Effector memory CD4-positive, alpha-beta T cell (primary cell): ENCODE data around the gene SLC32A1.

Experiments used
- DNase-seq, 3 donors: peaks; one replicate each; pipeline ENCODE4 v3.0.0-alpha.2; 2020
- H3K27ac ChIP-seq: 2 replicates; pipeline ENCODE4 v1.7.0; 2013; ENCODE audit warnings: mild to moderate bottlenecking, low read length, moderate library complexity; ENCODE audit not compliant: insufficient read depth, poor library complexity, severe bottlenecking
- H3K27me3 ChIP-seq: replicated peaks from 2 replicates; pipeline ENCODE4 v1.7.0; 2013; ENCODE audit warnings: mild to moderate bottlenecking, low read length; ENCODE audit not compliant: insufficient read depth, control insufficient read depth, poor library complexity, severe bottlenecking
- H3K36me3 ChIP-seq: 2 replicates; pipeline ENCODE4 v1.7.0; 2013; ENCODE audit warnings: mild to moderate bottlenecking, low read length, moderate library complexity; ENCODE audit not compliant: control insufficient read depth, insufficient read depth
- H3K4me1 ChIP-seq: 2 replicates; pipeline ENCODE4 v1.7.0; 2013; ENCODE audit warnings: low read length, mild to moderate bottlenecking; ENCODE audit not compliant: control insufficient read depth, insufficient read depth, poor library complexity, severe bottlenecking
- H3K4me3 ChIP-seq: 2 replicates; pipeline ENCODE4 v1.7.0; 2013; ENCODE audit warnings: low read length, low read depth, mild to moderate bottlenecking; ENCODE audit not compliant: insufficient read depth, poor library complexity, severe bottlenecking
- H3K9me3 ChIP-seq: 2 replicates; pipeline ENCODE4 v1.7.0; 2013; ENCODE audit warnings: mild to moderate bottlenecking, low read length, moderate library complexity; ENCODE audit not compliant: control insufficient read depth
- total RNA-seq, 3 donors: gene quantifications; one replicate each; lab custom pipeline; 2026; lab: John Stamatoyannopoulos, UW

SLC32A1 gene, protein sequence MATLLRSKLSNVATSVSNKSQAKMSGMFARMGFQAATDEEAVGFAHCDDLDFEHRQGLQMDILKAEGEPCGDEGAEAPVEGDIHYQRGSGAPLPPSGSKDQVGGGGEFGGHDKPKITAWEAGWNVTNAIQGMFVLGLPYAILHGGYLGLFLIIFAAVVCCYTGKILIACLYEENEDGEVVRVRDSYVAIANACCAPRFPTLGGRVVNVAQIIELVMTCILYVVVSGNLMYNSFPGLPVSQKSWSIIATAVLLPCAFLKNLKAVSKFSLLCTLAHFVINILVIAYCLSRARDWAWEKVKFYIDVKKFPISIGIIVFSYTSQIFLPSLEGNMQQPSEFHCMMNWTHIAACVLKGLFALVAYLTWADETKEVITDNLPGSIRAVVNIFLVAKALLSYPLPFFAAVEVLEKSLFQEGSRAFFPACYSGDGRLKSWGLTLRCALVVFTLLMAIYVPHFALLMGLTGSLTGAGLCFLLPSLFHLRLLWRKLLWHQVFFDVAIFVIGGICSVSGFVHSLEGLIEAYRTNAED
- 0 to 0.19 (median 0) reads per million in 3 donors for total RNA-seq

- no peaks in the 10 kb centered on the region for H3K36me3 ChIP-seq
- no peak for DNase-seq
- no peaks in the 10 kb centered on the region for H3K9me3 ChIP-seq
- H3K27ac ChIP-seq: no peak within 1 kb of the TSS
- H3K27me3 ChIP-seq: peaks cover 76% of the 10 kb centered on the region
- H3K4me1 ChIP-seq: peaks cover 38% of the 10 kb centered on the region
- no peak within 1 kb of the TSS for H3K4me3 ChIP-seq
Measured at GRCh38 chr20:38723848-38724625, at the start of gene SLC32A1. Gene SLC32A1, plus strand, starts transcription at chr20:38724486. Its CDS starts 239 bp downstream, at chr20:38724725.

- no peaks in the 10 kb centered on the region for H3K9me3 ChIP-seq
- H3K27me3 ChIP-seq: peaks cover 15% of the 10 kb centered on the region
- no peak for DNase-seq
- no peaks in the 10 kb centered on the region for H3K36me3 ChIP-seq
- H3K27ac ChIP-seq: no peak overlapping the region
- H3K4me3 ChIP-seq: peak overlapping the region; percentile 52
- H3K4me1 ChIP-seq: peaks cover 12% of the 10 kb centered on the region
Measured at GRCh38 chr20:38674765-38675133, 49.5 kb upstream of the SLC32A1 start.

- DNase-seq: no peak
- peaks cover 8% of the 10 kb centered on the region for H3K27me3 ChIP-seq
- no peaks in the 10 kb centered on the region for H3K9me3 ChIP-seq
- H3K36me3 ChIP-seq: no peaks in the 10 kb centered on the region
- H3K27ac ChIP-seq: no peak overlapping the region
- peaks cover 12% of the 10 kb centered on the region for H3K4me1 ChIP-seq
- no peak overlapping the region for H3K4me3 ChIP-seq
Measured at GRCh38 chr20:38676576-38676975, 47.7 kb upstream of the SLC32A1 start.

DNA sequence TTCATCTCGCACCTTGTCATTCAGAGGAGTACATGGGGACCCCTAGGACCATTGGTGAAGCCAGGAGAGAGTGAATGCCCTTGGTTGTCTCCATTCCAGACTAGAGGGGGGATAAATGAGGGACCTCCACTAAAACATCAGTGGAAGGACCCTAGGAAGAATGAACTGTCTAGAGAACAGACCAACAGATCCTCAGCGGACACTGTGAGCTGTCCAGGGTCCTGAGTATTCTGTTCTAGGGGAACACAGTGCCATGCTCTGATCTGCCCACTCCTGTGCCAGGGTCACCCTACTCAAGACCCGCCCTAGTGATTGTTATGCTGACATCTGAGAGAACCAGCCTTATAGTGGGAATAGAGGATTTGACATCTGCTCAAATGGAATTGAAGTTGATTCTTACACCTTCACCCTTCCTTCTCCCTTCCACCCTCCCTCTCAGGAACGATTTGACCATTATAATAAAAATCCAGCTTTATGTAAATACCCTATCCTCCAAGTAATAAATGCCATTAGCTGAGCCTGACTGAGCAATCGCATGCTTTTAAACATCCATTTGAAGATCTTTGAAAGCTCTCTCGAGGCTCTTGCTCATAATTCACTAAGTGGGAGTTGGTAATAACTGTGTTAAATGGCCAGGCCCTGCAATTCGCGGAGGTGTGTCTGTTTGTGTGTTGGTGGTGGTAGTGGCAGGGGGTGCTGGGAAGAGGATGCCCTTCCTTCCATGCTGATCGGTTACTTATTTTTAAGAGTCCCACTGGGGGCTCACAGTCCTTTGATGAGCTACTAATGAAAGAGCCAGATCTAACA, 43.6 kb upstream of the SLC32A1 start:
- Histone ChIP-seq H3K4me1 (no peaks in the 10 kb centered on the region), H3K27ac (no peak overlapping the region), H3K36me3 (no peaks in the 10 kb centered on the region), H3K27me3 (peaks cover 6% of the 10 kb centered on the region), H3K4me3 (no peak overlapping the region), H3K9me3 (no peaks in the 10 kb centered on the region)
- DNase-seq: no peak

DNA sequence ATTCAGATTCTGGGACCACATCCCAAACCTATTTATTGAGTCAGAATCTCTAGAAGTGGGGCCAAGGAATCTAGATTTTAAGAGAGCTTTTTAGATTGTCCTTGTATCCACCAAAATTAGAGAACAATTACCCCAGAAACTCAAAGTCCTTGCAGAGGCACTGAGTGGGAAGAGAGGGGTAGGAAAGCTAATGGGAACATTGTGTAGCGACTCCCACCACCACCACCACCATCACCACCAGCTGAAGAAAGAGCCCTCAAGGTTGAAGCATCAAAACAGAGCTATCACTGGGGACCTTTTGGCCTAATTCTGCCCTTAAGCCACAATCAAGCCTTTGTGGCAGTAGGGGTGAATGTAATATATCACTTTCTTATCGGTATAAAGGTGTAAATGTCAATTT, 39.0 kb upstream of the SLC32A1 start:
- H3K9me3 ChIP-seq: no peaks in the 10 kb centered on the region
- no peaks in the 10 kb centered on the region for H3K4me1 ChIP-seq
- H3K36me3 ChIP-seq: no peaks in the 10 kb centered on the region
- no peak overlapping the region for H3K27ac ChIP-seq
- no peak overlapping the region for H3K4me3 ChIP-seq
- H3K27me3 ChIP-seq: peaks cover 13% of the 10 kb centered on the region
- no peak for DNase-seq

DNA sequence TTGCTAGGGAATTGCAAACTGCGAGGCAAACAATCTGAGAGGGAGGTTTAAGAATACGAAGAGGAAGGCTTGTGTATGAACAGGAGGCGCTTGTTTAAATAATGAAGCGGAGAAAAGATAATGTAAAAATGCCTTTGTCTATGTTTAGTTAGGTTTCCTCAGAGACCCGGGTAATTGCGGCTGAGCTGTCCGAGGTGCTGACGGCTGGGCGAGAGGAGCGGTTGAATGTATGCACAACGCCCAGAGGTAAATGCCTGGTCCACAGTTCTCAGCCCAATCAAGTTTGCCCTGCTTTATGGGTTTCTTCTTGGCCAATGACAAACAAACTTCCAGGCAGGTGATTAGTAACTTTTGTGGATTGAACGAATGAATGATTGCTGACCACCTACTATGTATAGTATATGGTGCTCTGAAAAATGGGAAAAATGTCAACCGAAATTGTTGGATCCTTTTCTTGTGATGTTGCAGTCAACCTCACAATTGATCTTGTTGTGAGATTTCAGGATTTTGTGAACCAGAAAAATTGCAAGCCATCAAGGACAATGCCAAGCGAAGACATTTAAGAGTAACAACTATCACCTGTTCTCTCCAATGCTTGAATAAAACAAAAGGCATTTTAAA, 38.3 kb upstream of the SLC32A1 start:
- no peaks in the 10 kb centered on the region for H3K36me3 ChIP-seq
- no peak for DNase-seq
- no peak overlapping the region for H3K27ac ChIP-seq
- no peaks in the 10 kb centered on the region for H3K9me3 ChIP-seq
- H3K4me3 ChIP-seq: no peak overlapping the region
- no peaks in the 10 kb centered on the region for H3K4me1 ChIP-seq
- peaks cover 13% of the 10 kb centered on the region for H3K27me3 ChIP-seq

- no peaks in the 10 kb centered on the region for H3K36me3 ChIP-seq
- no peak overlapping the region for H3K4me3 ChIP-seq
- peak in 1 of 3 donors; percentile 13 for DNase-seq
- H3K27me3 ChIP-seq: peaks cover 7% of the 10 kb centered on the region
- H3K4me1 ChIP-seq: no peaks in the 10 kb centered on the region
- no peaks in the 10 kb centered on the region for H3K9me3 ChIP-seq
- H3K27ac ChIP-seq: no peak overlapping the region
Measured at GRCh38 chr20:38692436-38693411, 31.6 kb upstream of the SLC32A1 start.

DNA sequence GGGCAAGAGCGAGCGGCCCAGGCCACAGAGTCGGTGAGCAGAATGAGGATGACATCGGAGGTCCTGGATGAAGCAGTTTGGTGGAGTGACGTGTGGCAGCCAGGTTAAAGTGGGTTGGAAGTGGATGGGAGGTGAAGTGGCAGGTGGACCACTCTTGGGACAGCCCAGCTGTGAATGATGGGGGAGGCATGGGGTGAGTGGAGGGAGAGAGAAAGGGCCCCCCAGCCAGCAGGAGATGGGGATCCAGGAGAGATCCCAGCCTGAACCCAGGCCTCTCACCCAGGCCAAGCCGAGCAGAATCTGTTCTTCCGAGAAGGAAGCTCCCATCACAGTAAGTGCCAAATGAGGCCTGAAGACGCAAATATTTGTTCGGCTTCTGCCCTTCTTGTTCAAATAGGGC, 27.0 kb upstream of the SLC32A1 start:
- Histone ChIP-seq H3K27ac (no peak overlapping the region), H3K4me1 (no peaks in the 10 kb centered on the region), H3K27me3 (no peaks in the 10 kb centered on the region)

More for the DNA sequence above, 27.0 kb upstream of the SLC32A1 start:
- Histone ChIP-seq H3K4me3 (no peak overlapping the region), H3K9me3 (no peaks in the 10 kb centered on the region), H3K36me3 (no peaks in the 10 kb centered on the region)
- no peak for DNase-seq
